22Rv1 (cell line): Measurements from ENCODE around the gene C6orf163.

ENCODE experiments used
- CTCF ChIP-seq: fragments of 450-650 bp; IDR thresholded peaks from 2 replicates; pipeline ENCODE4 v1.5.1; 2017; ENCODE audit warnings: mild to moderate bottlenecking
- ZFX ChIP-seq: fragments of 450-650 bp; IDR thresholded peaks from 2 replicates; pipeline ENCODE4 v1.6.1; 2017; ENCODE audit warnings: antibody characterized with exemption, borderline replicate concordance

DNA sequence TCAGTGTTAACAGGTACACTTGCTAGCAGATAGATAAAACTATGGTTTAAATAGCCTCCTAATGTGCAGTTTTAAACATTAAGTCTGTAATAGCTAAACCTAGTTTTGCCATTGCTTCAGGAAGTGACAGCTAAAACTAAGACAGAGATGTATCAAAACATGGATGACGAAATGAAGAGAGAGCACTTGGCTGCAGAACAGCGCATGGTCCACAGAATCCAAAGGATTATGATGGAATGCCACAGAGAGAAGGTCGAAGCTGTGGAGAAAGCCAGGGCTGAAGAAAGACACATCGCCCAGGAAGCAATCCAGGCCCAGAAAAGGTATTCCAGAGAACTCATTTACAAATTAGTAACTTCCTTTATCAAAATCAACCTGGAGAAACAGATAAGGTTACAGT is 11.6 kb downstream of the C6orf163 start:
- TF ChIP-seq CTCF (no peak), ZFX (no peak)
